Heart right ventricle (tissue), 16 donors: Measurements from ENCODE around the gene RAD51B. TPM values are rescaled to one million over a fixed set of nuclear protein-coding genes. Genes with fewer than 3 reads are reported as not detected.

Source experiments
- ATAC-seq, 8 donors: fragments of 200-7000 bp; cut with Tn5 transposase; one replicate each; pipeline ENCODE4 v1.9.1; 2020; ENCODE audit warnings: mild to moderate bottlenecking in 8 of 8, moderate library complexity in 8 of 8, moderate number of reproducible peaks in 1 of 8
- DNase-seq, 2 donors: peaks; one replicate each; pipeline ENCODE4 v3.0.0-alpha.2; 2020
- H3K27ac ChIP-seq, 10 donors: fragments of 200-600 bp; sonication (generic) in 2 of 10; one replicate each; pipeline versions ENCODE4 v1.5.0 to v1.8.0; 2020 to 2022; ENCODE audit warnings: mild to moderate bottlenecking in 3 of 10
- H3K27me3 ChIP-seq, 7 donors: fragments of 200-600 bp; one replicate each; pipeline ENCODE4 v1.8.0; 2021 to 2022; ENCODE audit warnings: mild to moderate bottlenecking in 2 of 7
- H3K36me3 ChIP-seq, 9 donors: fragments of 200-600 bp; sonication (generic) in 1 of 9; one replicate each; pipeline versions ENCODE4 v1.5.0 to v1.8.0; 2020 to 2022; ENCODE audit warnings: mild to moderate bottlenecking in 2 of 9
- H3K4me1 ChIP-seq, 9 donors: fragments of 200-600 bp; sonication (generic) in 1 of 9; one replicate each; pipeline versions ENCODE4 v1.5.0 to v1.8.0; 2020 to 2022; ENCODE audit warnings: mild to moderate bottlenecking in 4 of 9
- H3K4me3 ChIP-seq, 10 donors: fragments of 200-600 bp; sonication (generic) in 2 of 10; one replicate each; pipeline versions ENCODE4 v1.5.0 to v1.8.0; 2020 to 2022; ENCODE audit warnings: mild to moderate bottlenecking in 7 of 10, moderate library complexity in 2 of 10
- H3K9me3 ChIP-seq, 11 donors: fragments of 200-600 bp in 10 of 11; sonication (generic) in 2 of 11; one replicate each; pipeline versions ENCODE4 v1.5.0 to v1.8.0; 2013 to 2022; ENCODE audit warnings: mild to moderate bottlenecking in 2 of 11, control low read depth in 1 of 11, moderate library complexity in 1 of 11
- CTCF ChIP-seq, 9 donors: fragments of 200-600 bp; sonication (generic) in 2 of 9; IDR thresholded peaks; one replicate each; pipeline versions ENCODE4 v1.5.0 to v1.8.0; 2021 to 2022; ENCODE audit warnings: antibody characterized with exemption in 9 of 9, mild to moderate bottlenecking in 5 of 9, moderate library complexity in 1 of 9
- WGBS, 2 donors: extraction: QIAGEN DNeasy Blood & Tissue Kit; methylation state at CpG; one replicate each; pipeline ENCODE4 v1.1.7; 2013; ENCODE audit warnings: inconsistent platforms in 1 of 2; 5-methylcytosine and 5-hydroxymethylcytosine counted together
- intact Hi-C, 10 donors: fragments of 100-400 bp; cut with DNase I; formaldehyde crosslinking; loops; one replicate each; pipeline versions ENCODE4 v1.11.1 to v1.14.2; 2022
- polyA plus RNA-seq, 2 donors: library from polyadenylated mRNA; stranded (reverse); fragments of 200-250 nt; gene quantifications; one replicate each; pipeline ENCODE4 v1.2.3, GENCODE V29; 2013
- total RNA-seq, 10 donors: library from RNA; stranded (reverse); fragmentation: NEBNext Ultra II Directional in 3 of 10; extraction: Animal tissue kit (Norgen Biotek cat#: 25700) in 3 of 10; gene quantifications; one replicate each; pipeline versions ENCODE4 v1.2.1 to v1.2.4, GENCODE V29; 2021 to 2023
- donor health status: Arrhythmogenic right ventricular cardiomyopathy.
- donor health status: ischemic (EF 13 %, LVEDD 7.1; RV severe dilation, severe dysfunction).
- donor health status: healthy with polysubstance abuse.
- donor health status: DM: no; HTN: yes; CAD: no.
- donor health status: DM: no; HTN: no; CAD: no.
- donor health status: ischemic (EF 25% LVEDD 6.9; RV normal size, moderate dysfunction).
- donor health status: ischemic (EF 25% LVEDD 5.7; RV mildly dilated, moderate dysfunction).
- donor health status: healthy.
- donor health status: DM: yes; HTN: yes; CAD: no.
- donor health status: Ischemic cardiomyopathy.
- donor health status: ischemic (EF 35%, LVEDD 5.7; RV mildly dilated, moderate dysfunction).
- donor health status: nonischemic (EF 11% LVEDD 7.7; RV severe dilation, severe dysfunction).
- donor health status: DM: yes; HTN: yes; CAD: no.
- donor health status: PGD.
- donor health status: ischemic (EF 29% LVEDD 5.4; RV normal size, mild dysfunction).
- donor health status: nonischemic (EF 23%, LVEDD 6.1; RV moderate dilation, normal function).

The RAD51B gene
- total and polyA plus RNA-seq, 12 donors, result 0.88 to 8.6 (median 3.5) TPM

GRCh38 chr14:67938071-67938470, 118.5 kb downstream of the RAD51B start:
- H3K9me3 ChIP-seq, result no peaks in the 10 kb centered on the region
- no peaks in the 10 kb centered on the region for H3K27me3 ChIP-seq
- no peak overlapping the region for H3K27ac ChIP-seq
- peaks cover 4 to 55% (median 26%) of the 10 kb centered on the region in 9 donors for H3K4me1 ChIP-seq
- 91 to 95% methylated on average over 2 of the region's 2 CpGs for WGBS, 2 donors
- TF ChIP-seq CTCF (IDR thresholded peaks at IDR 0.05), result no peak
- ATAC-seq, result no peak
- DNase-seq, result no peak
- H3K36me3 ChIP-seq, result no peaks in the 10 kb centered on the region
- intact Hi-C loops, result loop anchor here in 1 of 10 donors (10.0 kb wide), 1 partner anchor 887 kb away; no protein-coding TSS in a partner anchor
- no peak overlapping the region for H3K4me3 ChIP-seq

GRCh38 chr14:67940486-67941455, 121.2 kb downstream of the RAD51B start:
- DNase-seq, result peak in 1 of 2 donors; percentile 13
- Histone ChIP-seq H3K9me3 (no peaks in the 10 kb centered on the region), H3K4me3 (no peak overlapping the region), H3K27ac (peak overlapping the region; percentile 43 to 80 (median 70)), H3K27me3 (no peaks in the 10 kb centered on the region), H3K4me1 (peaks cover 0 to 62% (median 19%) of the 10 kb centered on the region in 9 donors), H3K36me3 (no peaks in the 10 kb centered on the region)
- peak; percentile 41 to 83 (median 72) for ATAC-seq
- TF ChIP-seq CTCF (IDR thresholded peaks at IDR 0.05), result no peak
- intact Hi-C loops, result loop anchor here in 9 of 10 donors (2.0 to 10.0 kb wide), 11 partner anchors 202 to 902 kb away; no protein-coding TSS in a partner anchor
- 44 to 49% methylated on average over 4 of the region's 4 CpGs for WGBS, 2 donors

- intact Hi-C loops, result loop anchor here (2.0 to 10.0 kb wide), 11 partner anchors 201 to 901 kb away; no protein-coding TSS in a partner anchor
- no peak for TF ChIP-seq CTCF (IDR thresholded peaks at IDR 0.05)
- ATAC-seq, result peak in 5 of 8 donors; percentile 10 to 60 (median 40)
- DNase-seq, result peak in 1 of 2 donors; percentile 8
- Histone ChIP-seq H3K4me3 (no peak overlapping the region), H3K9me3 (no peaks in the 10 kb centered on the region), H3K27me3 (no peaks in the 10 kb centered on the region), H3K27ac (peak overlapping the region; percentile 43 to 80 (median 70)), H3K36me3 (no peaks in the 10 kb centered on the region), H3K4me1 (peaks cover 0 to 62% (median 19%) of the 10 kb centered on the region in 9 donors)
- WGBS, 2 donors, result 33 to 34% methylated on average over 1 of the region's 1 CpG
These were observed 122.0 kb downstream of the RAD51B start for GRCh38 chr14:67941456-67942018.

- H3K27ac ChIP-seq, result peak overlapping the region; percentile 43 to 80 (median 70)
- no peak for TF ChIP-seq CTCF (IDR thresholded peaks at IDR 0.05)
- H3K4me3 ChIP-seq, result no peak overlapping the region
- no peaks in the 10 kb centered on the region for H3K36me3 ChIP-seq
- H3K27me3 ChIP-seq, result no peaks in the 10 kb centered on the region
- peaks cover 0 to 56% (median 19%) of the 10 kb centered on the region in 9 donors for H3K4me1 ChIP-seq
- intact Hi-C loops, result loop anchor here (2.0 to 10.0 kb wide), 11 partner anchors 200 to 900 kb away; no protein-coding TSS in a partner anchor
- H3K9me3 ChIP-seq, result no peaks in the 10 kb centered on the region
- no peak for DNase-seq
- 76 to 86% methylated on average over 4 of the region's 4 CpGs for WGBS, 2 donors
- ATAC-seq, result no peak
These were observed 122.6 kb downstream of the RAD51B start for GRCh38 chr14:67942080-67942710.
